HCT116 (cell line): ENCODE results near the gene GCNT2. TPM values are rescaled to one million over a fixed set of nuclear protein-coding genes. Genes with fewer than 3 reads are reported as not detected.

Experiments used
- ATAC-seq: fragments of 200-7000 bp; cut with Tn5 transposase; 2 replicates; pipeline ENCODE4 v1.9.1; 2020; ENCODE audit warnings: mild to moderate bottlenecking, moderate library complexity
- BruUV-seq: library from RNA; stranded (reverse); fragments of 400-500 nt; replicated peaks from 2 replicates; lab custom pipeline; 2021; lab: Mats Ljungman, UMichigan
- CTCF ChIA-PET: fragments of 300-600 bp; sonication (Branson Sonifier 250); formaldehyde crosslinking; loops from one replicate; lab custom pipeline; 2021; ENCODE audit warnings: antibody characterized with exemption; lab: Charles Lee
- POLR2A ChIA-PET: fragments of 300-600, 350-600 bp; sonication (Branson Sonifier 250); formaldehyde crosslinking; loops from one replicate; lab custom pipeline; 2021; ENCODE audit warnings: antibody characterized with exemption; lab: Charles Lee
- RAD21 ChIA-PET, 2 experiments: fragments of 300-600 bp; sonication (Branson Sonifier 250); formaldehyde crosslinking; loops; one replicate each; lab custom pipeline; 2023; ENCODE audit warnings: low total read pairs in 2 of 2; ENCODE audit not compliant: uncharacterized antibody in 2 of 2, unreplicated experiment in 2 of 2, low non-redundant PET in 1 of 2; lab: Charles Lee
- DNase-seq: peaks from one replicate; pipeline ENCODE4 v3.0.0-alpha.2; 2010; ENCODE audit warnings: low read depth, low spot score
- H2AFZ ChIP-seq: fragments of 200-600 bp; shearing (Covaris generic), sonication (generic); 2 replicates; pipeline ENCODE4 v1.6.1; 2017; ENCODE audit warnings: low read depth, mixed run types, mixed read lengths, antibody characterized with exemption, low read length; ENCODE audit not compliant: poor library complexity, severe bottlenecking
- H3K27ac ChIP-seq: 2 replicates; pipeline ENCODE4 v1.5.1; 2012; ENCODE audit warnings: low read depth, low read length
- H3K27me3 ChIP-seq: fragments of 200-600 bp; sonication (generic); 2 replicates; pipeline ENCODE4 v1.6.1; 2016; ENCODE audit warnings: mixed run types, low read length, mixed read lengths; ENCODE audit not compliant: insufficient read depth
- H3K36me3 ChIP-seq, 2 experiments: fragments of 200-500 bp in 1 of 2; fragments of 200-600 bp in 1 of 2; sonication (Bioruptor generic) in 1 of 2; sonication (generic) in 1 of 2; 2 replicates each; pipeline versions ENCODE4 v1.5.1 to v1.6.1; 2014 to 2016; ENCODE audit warnings: low read length in 2 of 2, inconsistent platforms in 1 of 2, mixed read lengths in 1 of 2, mixed run types in 1 of 2; ENCODE audit not compliant: insufficient read depth in 2 of 2, control insufficient read depth in 1 of 2
- H3K4me1 ChIP-seq, 2 experiments: fragments of 200-600 bp in 1 of 2; sonication (generic) in 1 of 2; 2 replicates each; pipeline versions ENCODE4 v1.5.1 to v1.6.1; 2012 to 2017; ENCODE audit warnings: low read length in 2 of 2, inconsistent platforms in 1 of 2, mild to moderate bottlenecking in 1 of 2, mixed read lengths in 1 of 2, mixed run types in 1 of 2, moderate library complexity in 1 of 2; ENCODE audit not compliant: insufficient read depth in 2 of 2, control insufficient read depth in 1 of 2
- H3K4me2 ChIP-seq: fragments of 200-600 bp; sonication (generic); 2 replicates; pipeline ENCODE4 v1.6.1; 2017; ENCODE audit warnings: mixed run types, low read length, mixed read lengths
- H3K4me3 ChIP-seq, 2 experiments: fragments of 200-600 bp in 1 of 2; sonication (generic) in 1 of 2; replicated peaks in 1 of 2; 2 replicates each; pipeline ENCODE4 v1.5.1; 2011 to 2016; ENCODE audit warnings: low read length in 2 of 2, control low read depth in 1 of 2, low read depth in 1 of 2, mild to moderate bottlenecking in 1 of 2, mixed read lengths in 1 of 2, mixed run types in 1 of 2
- H3K79me2 ChIP-seq: fragments of 200-600 bp; sonication (generic); 2 replicates; pipeline ENCODE4 v1.6.1; 2017; ENCODE audit warnings: mild to moderate bottlenecking, mixed run types, low read length, moderate library complexity, mixed read lengths; ENCODE audit not compliant: insufficient read depth
- H3K9ac ChIP-seq: fragments of 200-600 bp; sonication (generic); 2 replicates; pipeline ENCODE4 v1.6.1; 2016; ENCODE audit warnings: low read length, mixed read lengths
- H3K9me2 ChIP-seq: fragments of 200-600 bp; sonication (generic), shearing (Covaris generic); 2 replicates; pipeline ENCODE4 v1.6.1; 2017; ENCODE audit warnings: mixed run types, mild to moderate bottlenecking, moderate library complexity; ENCODE audit not compliant: insufficient read depth
- H3K9me3 ChIP-seq, 2 experiments: fragments of 200-500 bp in 1 of 2; fragments of 200-600 bp in 1 of 2; sonication (Bioruptor generic) in 1 of 2; sonication (generic) in 1 of 2; 2 replicates each; pipeline ENCODE4 v1.6.1; 2014 to 2017; ENCODE audit warnings: low read length in 2 of 2, mixed read lengths in 2 of 2, inconsistent platforms in 1 of 2, low read depth in 1 of 2, mild to moderate bottlenecking in 1 of 2, mixed run types in 1 of 2, moderate library complexity in 1 of 2; ENCODE audit not compliant: control insufficient read depth in 1 of 2, insufficient read depth in 1 of 2
- H4K20me1 ChIP-seq: fragments of 200-600 bp; sonication (generic), shearing (Covaris generic); 2 replicates; pipeline ENCODE4 v1.6.1; 2017; ENCODE audit warnings: mixed run types, mild to moderate bottlenecking, moderate library complexity; ENCODE audit not compliant: insufficient read depth
- ATF3 ChIP-seq: IDR thresholded peaks from 2 replicates; pipeline ENCODE4 v1.6.1; 2012
- CBX3 ChIP-seq: IDR thresholded peaks from 2 replicates; pipeline ENCODE4 v1.6.1; 2012; ENCODE audit warnings: low read depth
- CEBPB ChIP-seq: IDR thresholded peaks from 2 replicates; pipeline ENCODE4 v1.6.1; 2012; ENCODE audit warnings: low read depth
- ELF1 ChIP-seq: IDR thresholded peaks from 2 replicates; pipeline ENCODE4 v1.6.1; 2012; ENCODE audit warnings: low read depth, borderline replicate concordance
- EZH2phosphoT487 ChIP-seq: fragments of 200-600 bp; IDR thresholded peaks from 2 replicates; pipeline ENCODE4 v1.6.1; 2018; ENCODE audit warnings: antibody characterized with exemption, borderline replicate concordance
- POLR2A ChIP-seq: IDR thresholded peaks from 2 replicates; pipeline ENCODE4 v1.7.0; 2011; ENCODE audit warnings: borderline replicate concordance; ENCODE audit not compliant: insufficient read depth, insufficient read length; ENCODE audit errors: extremely low read depth
- SIN3A ChIP-seq: IDR thresholded peaks from 2 replicates; pipeline ENCODE4 v1.6.1; 2012; ENCODE audit warnings: low read depth
- YY1 ChIP-seq: IDR thresholded peaks from 2 replicates; pipeline ENCODE4 v1.6.1; 2011; ENCODE audit warnings: low read length, low read depth, moderate library complexity, mild to moderate bottlenecking; ENCODE audit not compliant: insufficient replicate concordance; ENCODE audit errors: extremely low read depth
- ZBTB33 ChIP-seq: IDR thresholded peaks from 2 replicates; pipeline ENCODE4 v1.6.1; 2011; ENCODE audit warnings: mild to moderate bottlenecking, low read length, moderate library complexity; ENCODE audit not compliant: insufficient replicate concordance; ENCODE audit errors: extremely low read depth
- intact Hi-C: fragments of 100-400 bp; cut with micrococcal nuclease; formaldehyde crosslinking; loops from 2 replicates; pipeline ENCODE4 v1.10.0; 2022
- total RNA-seq: library from RNA; stranded (reverse); gene quantifications from one replicate; pipeline ENCODE4 v1.2.1, GENCODE V29; 2021; ENCODE audit not compliant: unreplicated experiment

The GCNT2 gene
- total RNA-seq, 1 experiment from 2014 or later, result 0.74 TPM

DNA sequence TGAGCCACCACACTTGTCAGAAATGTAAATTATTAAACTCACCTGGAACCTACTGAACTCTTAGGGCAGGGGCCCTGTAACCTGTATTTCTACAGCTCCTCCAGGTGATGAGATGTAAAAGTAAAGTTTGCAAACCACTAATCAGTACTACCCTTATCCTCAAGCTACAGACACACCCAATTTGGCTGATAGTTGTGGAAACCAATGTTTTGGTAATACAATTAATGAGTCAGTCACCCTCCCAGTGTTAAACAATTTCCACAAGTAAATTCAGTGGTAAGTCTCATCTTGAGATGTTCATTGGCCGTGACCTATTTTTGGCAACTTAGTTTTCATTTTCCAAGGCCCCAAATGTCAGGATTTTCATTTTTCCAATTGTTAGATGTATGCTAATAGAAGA, 29.6 kb downstream of the GCNT2 start:
- POLR2A ChIA-PET, result no interaction called here
- TF ChIP-seq CBX3 (no peak), YY1 (no peak), POLR2A (no peak), SIN3A (no peak), ATF3 (no peak), ZBTB33 (no peak), EZH2phosphoT487 (no peak), CEBPB (no peak), ELF1 (no peak)
- Histone ChIP-seq H3K9me2 (no peaks in the 10 kb centered on the region), H3K27me3 (no peaks in the 10 kb centered on the region; the same call in 1 of the 2 replicates), H3K9me3 (no peaks in the 10 kb centered on the region), H3K4me3 (no peak overlapping the region), H3K9ac (no peak overlapping the region), H4K20me1 (no peaks in the 10 kb centered on the region), H3K79me2 (no peaks in the 10 kb centered on the region), H3K27ac (no peak overlapping the region), H3K4me2 (no peak overlapping the region), H3K4me1 (no peaks in the 10 kb centered on the region), H2AFZ (no peak overlapping the region), H3K36me3 (no peaks in the 10 kb centered on the region)
- intact Hi-C loops, result no loop called here
- CTCF ChIA-PET, result no interaction called here
- RAD21 ChIA-PET, result no interaction called here
- DNase-seq (no peak), ATAC-seq (no peak)
- BruUV-seq, result no TSS peak
